HEK293 (cell line): Measurements from ENCODE around the gene INVS.

Experiments
- CTCF ChIP-seq: fragments of 450-650 bp; formaldehyde crosslinking; IDR thresholded peaks from 2 replicates; pipeline ENCODE4 v1.5.1; 2016; ENCODE audit warnings: missing biosample characterization, missing genetic modification characterization
- REST ChIP-seq: fragments of 450-650 bp; formaldehyde crosslinking; IDR thresholded peaks from 2 replicates; pipeline ENCODE4 v1.5.1; 2016; ENCODE audit warnings: missing biosample characterization, missing genetic modification characterization
- SCRT1 ChIP-seq: fragments of 450-650 bp; formaldehyde crosslinking; IDR thresholded peaks from 2 replicates; pipeline ENCODE4 v1.5.1; 2016; ENCODE audit warnings: missing biosample characterization, missing genetic modification characterization, borderline replicate concordance
- ZBTB11 ChIP-seq: fragments of 450-650 bp; formaldehyde crosslinking; conservative IDR thresholded peaks from 2 replicates; pipeline ENCODE4 v1.5.1; 2016; ENCODE audit warnings: low read depth, missing biosample characterization, missing genetic modification characterization
- ZNF274 ChIP-seq, 2 experiments: fragments of 200-500 bp in 1 of 2; fragments of 450-650 bp in 1 of 2; sonication (Bioruptor generic) in 1 of 2; formaldehyde crosslinking in 1 of 2; IDR thresholded peaks; 2 replicates each; pipeline versions ENCODE4 v1.5.1 to v1.6.1; 2014 to 2016; ENCODE audit warnings: borderline replicate concordance in 1 of 2, inconsistent platforms in 1 of 2, low read length in 1 of 2, missing biosample characterization in 1 of 2, missing genetic modification characterization in 1 of 2
- ZNF510 ChIP-seq: fragments of 450-650 bp; formaldehyde crosslinking; IDR thresholded peaks from 2 replicates; pipeline ENCODE4 v1.5.1; 2018; ENCODE audit warnings: mild to moderate bottlenecking, missing genetic modification characterization, missing biosample characterization; ENCODE audit not compliant: insufficient replicate concordance
- ZNF580 ChIP-seq: fragments of 450-650 bp; formaldehyde crosslinking; IDR thresholded peaks from 2 replicates; pipeline ENCODE4 v1.5.1; 2016; ENCODE audit warnings: missing biosample characterization, missing genetic modification characterization
- ZNF639 ChIP-seq: fragments of 450-650 bp; formaldehyde crosslinking; IDR thresholded peaks from 2 replicates; pipeline ENCODE4 v1.5.1; 2016; ENCODE audit warnings: missing biosample characterization, missing genetic modification characterization

GRCh38 chr9:100346836-100347235 lies 247.8 kb downstream of the INVS start:
- TF ChIP-seq CTCF (tag by site-specific recombination) = no peak
- TF ChIP-seq SCRT1 (tag by site-specific recombination) = no peak
- TF ChIP-seq ZBTB11 = no peak
- TF ChIP-seq ZNF580 (tag by site-specific recombination) = no peak
- TF ChIP-seq REST (tag by site-specific recombination) = no peak
- TF ChIP-seq ZNF510 = no peak
- TF ChIP-seq ZNF639 (tag by site-specific recombination) = no peak
- TF ChIP-seq ZNF274 (IDR thresholded peaks at IDR 0.05; ENCODE audit: low read length) = no peak
- no peak for TF ChIP-seq ZNF274 (tag by site-specific recombination; IDR thresholded peaks at IDR 0.05; ENCODE audit: borderline replicate concordance)
